NCI-H460 (cell line): ENCODE data around the gene TMEM184C. TPM values are rescaled to one million over a fixed set of nuclear protein-coding genes. Genes with fewer than 3 reads are reported as not detected.

Experiments
- DNase-seq: peaks from one replicate; pipeline ENCODE4 v3.0.0-alpha.2; 2016; ENCODE audit warnings: low read depth; ENCODE audit errors: extremely low read depth
- total RNA-seq: library from RNA; depleted of rRNA; stranded (reverse); fragments of >200 nt; shearing (Covaris generic); gene quantifications from 2 replicates; pipeline ENCODE4 v1.2.3, GENCODE V29; 2014

The TMEM184C gene
- total RNA-seq, 1 experiment from 2014 or later = 23.6 TPM

GRCh38 chr4:147645099-147645498 is 27.9 kb downstream of the TMEM184C start:
- no peak for DNase-seq

GRCh38 chr4:147648656-147649055 is 31.5 kb downstream of the TMEM184C start:
- DNase-seq = no peak

DNA sequence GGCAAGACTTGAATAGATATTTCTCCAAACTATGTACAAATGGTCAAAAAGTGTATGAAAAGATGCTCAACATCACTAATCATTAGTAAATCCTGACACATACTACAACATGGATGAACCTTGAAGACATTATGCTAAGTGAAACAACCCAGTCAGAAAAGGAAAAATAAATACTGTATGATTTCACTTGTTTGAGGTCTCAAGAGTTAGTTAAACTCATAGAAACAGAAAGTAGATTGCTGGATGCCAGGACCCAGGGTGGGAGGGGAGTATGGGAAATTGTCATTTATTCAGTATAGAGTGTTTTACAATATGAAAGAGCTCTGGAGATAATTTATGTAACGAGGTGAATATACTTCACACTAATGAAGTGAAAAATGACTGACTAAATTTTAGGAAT is 34.4 kb downstream of the TMEM184C start:
- no peak for DNase-seq

DNA sequence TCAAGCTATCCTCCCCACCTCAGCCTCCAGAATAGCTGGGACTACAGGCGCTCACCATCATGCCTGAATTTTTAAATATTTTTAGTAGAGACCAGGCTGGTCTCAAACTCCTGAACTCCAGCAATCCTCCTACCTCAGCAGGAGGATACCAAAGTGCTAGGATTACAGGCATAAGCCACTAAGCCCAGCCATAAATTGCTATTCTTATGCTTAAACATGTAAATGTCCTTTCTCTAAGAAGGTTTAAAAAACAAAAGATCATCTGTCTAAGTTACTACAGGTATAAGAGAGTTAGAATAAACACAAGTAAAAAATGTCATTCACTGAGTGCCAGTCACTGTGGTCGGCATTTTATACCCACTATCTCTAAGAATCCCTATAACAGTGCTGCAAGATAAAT is 38.4 kb downstream of the TMEM184C start:
- DNase-seq = no peak

GRCh38 chr4:147658501-147658900 is 41.3 kb downstream of the TMEM184C start:
- DNase-seq = no peak

GRCh38 chr4:147674073-147674472 is 56.9 kb downstream of the TMEM184C start:
- DNase-seq = no peak

- no peak for DNase-seq
These were observed 57.3 kb downstream of the TMEM184C start for GRCh38 chr4:147674496-147674895.

DNA sequence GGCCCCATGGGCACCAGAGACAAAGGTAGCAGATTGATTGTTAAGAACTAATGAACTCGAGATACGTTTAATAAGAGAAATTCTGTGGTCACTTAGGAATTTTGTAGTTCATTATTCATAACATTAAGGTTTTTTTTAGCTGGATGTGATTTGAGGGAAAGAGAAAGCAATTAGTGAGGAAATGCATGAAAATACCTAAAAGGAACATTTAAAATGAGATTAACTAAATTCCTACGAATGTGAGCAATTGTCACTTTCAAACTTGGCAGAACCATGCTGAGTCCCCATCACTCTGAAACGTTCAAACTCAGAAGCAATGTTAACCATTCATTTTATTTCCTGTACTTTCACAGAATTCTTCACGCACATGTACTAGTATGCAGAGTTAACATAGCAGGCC is 60.9 kb downstream of the TMEM184C start:
- no peak for DNase-seq

GRCh38 chr4:147678796-147679549 is 61.8 kb downstream of the TMEM184C start:
- DNase-seq = no peak

DNA sequence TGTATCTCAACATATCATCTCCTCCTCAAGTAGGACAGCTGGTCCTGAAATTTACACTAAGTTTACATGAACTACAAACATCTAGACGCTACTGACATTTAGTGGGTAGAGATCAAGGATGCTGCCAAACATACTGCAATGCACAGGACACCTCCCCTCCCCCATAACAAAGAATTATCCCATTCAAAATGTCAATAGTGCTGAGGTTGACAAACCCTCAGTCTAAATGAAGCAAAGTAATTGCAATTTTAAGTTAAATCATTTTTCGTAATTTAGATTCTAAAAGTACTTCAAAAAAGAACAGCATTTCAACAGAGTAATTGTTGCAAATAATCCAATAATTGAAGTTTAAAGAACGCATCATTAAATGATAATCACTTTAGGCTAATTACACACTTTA is 65.6 kb downstream of the TMEM184C start:
- DNase-seq = no peak

DNA sequence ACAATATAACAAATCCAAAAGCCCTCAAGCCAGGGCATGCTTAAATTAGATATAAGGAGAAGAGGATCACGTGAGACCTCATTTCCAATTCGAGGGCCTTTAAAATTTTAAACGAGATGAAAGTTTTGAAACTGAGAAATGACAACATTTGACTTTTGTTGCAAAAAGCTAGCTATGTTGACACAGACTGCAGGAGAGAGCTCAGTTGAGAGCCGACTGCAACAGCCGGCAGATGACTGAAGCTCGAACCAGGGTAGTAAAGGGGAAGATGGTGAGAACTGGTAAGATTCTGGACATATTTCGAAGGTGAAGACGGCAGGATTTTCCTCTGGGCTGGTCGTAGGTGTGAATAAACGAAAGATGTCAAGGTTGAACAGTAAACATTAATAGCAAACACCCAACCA is 66.0 kb downstream of the TMEM184C start:
- DNase-seq = no peak

GRCh38 chr4:147683717-147684700 is 66.8 kb downstream of the TMEM184C start, which contains the start of gene PRMT9:
Gene PRMT9, minus strand, starts transcription at chr4:147684163. Its CDS starts 176 bp downstream, at chr4:147683987.
- peak; percentile 69 for DNase-seq

- no peak for DNase-seq
These were observed 71.9 kb downstream of the TMEM184C start for GRCh38 chr4:147689067-147689466.

DNA sequence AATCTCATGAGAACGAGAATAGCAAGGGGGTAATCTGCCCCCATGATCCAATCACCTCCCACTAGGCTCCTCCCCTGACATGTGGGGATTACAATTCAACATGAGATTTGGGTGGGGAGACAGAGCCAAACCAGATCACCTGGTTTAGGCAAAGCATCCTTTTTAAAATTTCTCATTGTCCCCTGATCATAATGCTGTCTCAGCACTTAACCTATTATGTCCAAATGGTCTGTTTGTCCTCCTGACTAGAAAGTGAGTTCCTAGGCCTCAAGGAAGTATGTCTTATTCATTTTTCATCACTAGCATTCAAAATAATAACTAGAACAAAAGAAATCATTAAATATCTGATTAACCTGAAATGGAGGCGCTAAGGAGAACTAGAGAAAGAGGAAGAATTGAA is 74.6 kb downstream of the TMEM184C start:
- no peak for DNase-seq

GRCh38 chr4:147693218-147693617 is 76.0 kb downstream of the TMEM184C start:
- DNase-seq = no peak

- DNase-seq = no peak
These were observed 79.7 kb downstream of the TMEM184C start for GRCh38 chr4:147696866-147697265.

GRCh38 chr4:147704846-147705245 is 87.6 kb downstream of the TMEM184C start:
- DNase-seq = no peak

DNA sequence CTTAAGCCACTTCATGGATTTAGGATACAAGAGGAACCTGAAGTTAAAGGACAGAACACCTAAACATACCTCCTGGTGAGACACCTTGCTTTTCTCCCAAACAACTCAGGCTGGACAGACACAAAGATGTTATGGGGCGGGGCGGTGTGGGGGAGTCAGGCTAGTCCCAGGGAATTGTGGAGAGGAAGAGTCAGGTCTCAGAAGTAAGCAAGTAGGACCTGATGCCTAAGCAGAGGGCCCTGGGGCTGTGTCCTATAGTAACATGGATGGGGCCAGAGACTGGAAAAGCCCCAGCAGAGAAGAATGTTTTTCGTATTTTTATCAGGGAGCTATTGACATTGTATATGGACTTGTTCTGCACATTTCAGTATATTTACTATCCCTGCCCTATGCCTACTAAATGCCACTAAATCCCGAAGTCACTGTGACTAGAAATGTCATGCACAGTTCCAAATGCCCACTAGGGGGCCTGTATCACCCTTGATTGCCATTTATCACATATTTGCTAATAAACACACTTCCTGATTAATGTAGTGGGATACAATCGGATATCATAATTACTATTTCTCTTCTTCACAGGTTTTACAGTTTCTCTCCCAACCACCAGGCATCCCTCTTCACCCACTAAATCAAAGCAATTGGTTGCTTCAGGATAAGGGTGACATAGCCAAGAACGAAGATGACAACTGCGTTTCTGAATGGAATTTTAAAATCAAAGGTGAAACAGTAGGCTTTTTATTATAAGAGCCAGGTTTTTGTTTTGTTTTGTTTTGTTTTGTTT is 90.9 kb downstream of the TMEM184C start:
- DNase-seq = peak; percentile 41

- DNase-seq = no peak
These were observed 92.8 kb downstream of the TMEM184C start for GRCh38 chr4:147709999-147710398.

DNA sequence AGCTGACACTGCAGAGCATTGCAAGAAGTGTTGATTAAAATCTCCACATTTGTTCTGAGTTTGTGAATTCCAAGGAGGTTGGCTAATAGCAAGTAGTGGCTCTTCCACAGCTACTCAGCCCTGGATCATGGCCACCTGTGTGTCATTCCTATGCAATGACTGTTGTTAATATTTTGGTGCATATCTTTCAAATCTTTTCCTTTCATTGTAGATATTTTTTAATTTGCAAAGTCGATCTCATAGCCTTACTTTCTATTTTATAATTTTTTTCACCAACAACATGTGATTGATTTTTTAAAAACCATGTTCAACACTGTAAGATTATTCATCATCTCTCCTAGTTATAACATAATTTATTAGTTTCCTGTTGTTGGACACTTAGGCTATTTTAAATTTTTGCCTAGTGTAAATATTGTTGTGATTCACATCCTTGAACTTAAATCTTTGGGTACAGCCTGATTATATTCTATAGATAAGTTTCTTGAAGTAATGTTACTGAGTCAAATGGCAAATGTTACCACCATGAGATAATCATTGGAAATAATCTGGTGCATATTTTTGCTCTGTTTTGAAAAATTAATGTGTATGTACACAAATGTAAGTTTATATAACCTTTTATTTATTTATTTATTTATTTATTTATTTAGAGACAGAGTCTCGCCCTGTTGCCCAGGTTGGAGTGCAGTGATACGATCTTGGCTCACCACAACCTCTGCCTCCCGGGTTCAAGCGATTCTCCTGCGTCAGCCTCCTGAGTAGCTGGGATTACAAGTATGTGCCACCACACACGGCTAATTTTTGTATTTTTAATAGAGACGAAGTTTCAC is 97.6 kb downstream of the TMEM184C start:
- DNase-seq = no peak
